Hippocampal formation (tissue), 2 donors: ENCODE measurements around the gene CEP19.

Source experiments
- DNase-seq, 2 donors: peaks; one replicate each; lab custom pipeline; 2025; lab: John Stamatoyannopoulos, UW

CEP19 gene

GRCh38 chr3:196708467-196708866 lies 3.6 kb downstream of the CEP19 start:
- DNase-seq: no peak

GRCh38 chr3:196707566-196707965 lies 4.5 kb downstream of the CEP19 start:
- DNase-seq: no peak

GRCh38 chr3:196706731-196707130 lies 5.3 kb downstream of the CEP19 start:
- DNase-seq: no peak

- no peak for DNase-seq
Observed at GRCh38 chr3:196706327-196706726, 5.7 kb downstream of the CEP19 start.

- DNase-seq: no peak
Observed at GRCh38 chr3:196700801-196701200, 11.2 kb downstream of the CEP19 start.

GRCh38 chr3:196699749-196700148 lies 12.3 kb downstream of the CEP19 start:
- no peak for DNase-seq

GRCh38 chr3:196697270-196697669 lies 14.8 kb downstream of the CEP19 start:
- DNase-seq: no peak

- no peak for DNase-seq
Observed at GRCh38 chr3:196695849-196696226, 16.2 kb downstream of the CEP19 start.

GRCh38 chr3:196694941-196695848 lies 16.9 kb downstream of the CEP19 start:
- DNase-seq: no peak

- DNase-seq: no peak
Observed at GRCh38 chr3:196694202-196694638, 17.8 kb downstream of the CEP19 start.

- DNase-seq: no peak
Observed at GRCh38 chr3:196691386-196691785, 20.7 kb downstream of the CEP19 start.

GRCh38 chr3:196689941-196690660 lies 21.9 kb downstream of the CEP19 start:
- no peak for DNase-seq

- peak in 1 of 2 donors; percentile 8 for DNase-seq
Observed at GRCh38 chr3:196688349-196688748, 23.7 kb downstream of the CEP19 start.

GRCh38 chr3:196686436-196686835 lies 25.6 kb downstream of the CEP19 start:
- DNase-seq: no peak

- DNase-seq: peak; percentile 22 to 30
Observed at GRCh38 chr3:196684548-196685407, 27.3 kb downstream of the CEP19 start.

GRCh38 chr3:196677931-196678330 lies 34.1 kb downstream of the CEP19 start:
- no peak for DNase-seq

- no peak for DNase-seq
Observed at GRCh38 chr3:196677353-196677752, 34.7 kb downstream of the CEP19 start.

- DNase-seq: no peak
Observed at GRCh38 chr3:196673632-196674031, 38.4 kb downstream of the CEP19 start.

GRCh38 chr3:196670339-196670738 lies 41.7 kb downstream of the CEP19 start:
- no peak for DNase-seq

GRCh38 chr3:196667056-196667825 lies 44.8 kb downstream of the CEP19 start:
- DNase-seq: no peak
